ENCODE data around the gene GRK6.
A peak's percentile ranks its signal among the peaks of the same experiment; 100 is the strongest.

GRK6 gene

DNA sequence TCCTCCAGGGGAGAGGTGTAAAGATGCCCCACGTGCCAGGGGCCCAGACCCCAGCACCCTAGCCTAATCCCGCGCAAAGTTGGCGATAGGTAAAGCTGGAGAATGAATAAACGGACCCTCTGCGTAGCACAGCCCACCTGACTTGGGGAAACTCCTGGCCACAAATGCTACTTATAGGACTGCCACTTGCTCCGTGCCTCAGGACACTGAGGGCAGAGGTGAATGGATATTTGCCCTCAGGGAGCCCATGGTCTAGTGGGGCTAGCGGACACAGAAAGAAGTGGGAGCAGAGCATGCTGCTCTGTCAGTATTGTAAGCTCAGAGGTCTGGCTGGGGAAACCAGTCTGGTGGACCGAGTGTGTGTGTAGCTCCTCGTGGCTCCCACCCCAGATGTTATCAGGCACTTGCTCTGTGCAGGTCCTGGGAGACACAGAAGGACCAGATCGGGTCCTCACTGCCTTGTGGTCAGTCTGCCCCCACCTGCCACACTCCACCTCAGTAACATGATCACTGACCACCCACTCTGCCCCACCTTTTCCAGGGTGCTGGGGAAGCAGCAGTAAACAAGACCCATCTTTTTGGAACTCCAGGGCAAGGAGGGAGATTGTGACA, 841 bp downstream of the GRK6 start:
- no peak for DNase-seq

DNA sequence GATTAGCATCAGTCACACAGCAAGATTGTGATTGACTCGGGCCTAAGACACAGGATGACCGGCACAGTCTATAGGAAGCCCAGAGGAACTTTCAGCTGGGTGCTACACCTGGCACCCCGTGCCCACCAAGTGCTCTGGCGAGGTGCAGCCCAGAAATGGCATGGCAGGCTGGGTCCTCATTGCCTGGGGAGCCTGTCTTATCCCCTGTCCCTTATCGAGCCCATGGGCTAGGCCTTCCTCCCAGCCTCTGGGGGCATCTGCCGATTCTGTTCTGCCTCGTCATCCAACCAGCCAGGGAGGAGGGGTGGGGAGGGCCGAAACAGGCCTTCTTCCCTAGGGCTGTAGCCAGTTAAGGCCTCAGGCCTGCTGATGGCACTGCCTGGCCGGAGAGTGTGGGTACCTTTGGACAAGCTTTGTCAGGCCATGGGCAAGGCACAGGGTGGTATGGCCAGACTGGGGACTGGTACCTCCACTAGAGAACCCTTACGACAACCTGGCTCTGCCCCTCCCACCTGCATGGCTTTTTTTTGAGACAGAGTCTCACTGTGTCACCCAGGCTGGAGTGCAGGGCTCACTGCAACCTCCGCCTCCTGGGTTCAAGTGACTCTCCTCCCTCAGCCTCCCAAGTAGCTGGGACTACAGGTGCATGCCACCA, 1.6 kb downstream of the GRK6 start:
- DNase-seq = peak; percentile 34

DNA sequence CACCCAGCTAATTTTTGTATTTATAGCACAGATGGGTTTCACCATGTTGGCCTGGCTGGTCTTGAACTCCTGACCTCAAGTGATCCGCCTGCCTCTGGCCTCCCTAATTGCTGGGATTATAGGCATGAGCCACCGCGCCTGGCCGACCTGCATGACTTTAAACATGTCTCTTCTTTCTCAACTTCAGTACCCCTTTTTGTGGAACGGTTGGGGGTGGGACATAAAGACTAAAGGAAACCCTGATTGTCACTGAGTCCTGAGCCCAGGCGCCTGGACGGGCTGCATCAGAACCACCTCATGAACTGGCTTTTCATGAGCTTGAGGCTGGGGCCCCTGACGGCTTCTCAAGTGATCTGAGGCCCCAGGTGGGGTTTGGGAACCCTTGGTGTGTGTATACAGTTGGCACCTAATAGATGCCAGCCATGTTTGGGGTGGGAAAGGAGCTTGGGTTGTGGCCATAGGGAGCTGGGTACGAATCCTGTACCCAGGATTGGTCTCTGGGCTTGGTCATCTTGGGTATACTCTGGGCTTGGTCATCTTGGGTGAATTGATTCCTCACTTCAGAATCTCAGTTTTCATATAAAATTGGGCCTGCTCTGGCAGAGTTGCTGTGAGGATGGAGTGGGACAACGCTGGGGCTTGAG, 2.2 kb downstream of the GRK6 start:
- no peak for DNase-seq

DNA sequence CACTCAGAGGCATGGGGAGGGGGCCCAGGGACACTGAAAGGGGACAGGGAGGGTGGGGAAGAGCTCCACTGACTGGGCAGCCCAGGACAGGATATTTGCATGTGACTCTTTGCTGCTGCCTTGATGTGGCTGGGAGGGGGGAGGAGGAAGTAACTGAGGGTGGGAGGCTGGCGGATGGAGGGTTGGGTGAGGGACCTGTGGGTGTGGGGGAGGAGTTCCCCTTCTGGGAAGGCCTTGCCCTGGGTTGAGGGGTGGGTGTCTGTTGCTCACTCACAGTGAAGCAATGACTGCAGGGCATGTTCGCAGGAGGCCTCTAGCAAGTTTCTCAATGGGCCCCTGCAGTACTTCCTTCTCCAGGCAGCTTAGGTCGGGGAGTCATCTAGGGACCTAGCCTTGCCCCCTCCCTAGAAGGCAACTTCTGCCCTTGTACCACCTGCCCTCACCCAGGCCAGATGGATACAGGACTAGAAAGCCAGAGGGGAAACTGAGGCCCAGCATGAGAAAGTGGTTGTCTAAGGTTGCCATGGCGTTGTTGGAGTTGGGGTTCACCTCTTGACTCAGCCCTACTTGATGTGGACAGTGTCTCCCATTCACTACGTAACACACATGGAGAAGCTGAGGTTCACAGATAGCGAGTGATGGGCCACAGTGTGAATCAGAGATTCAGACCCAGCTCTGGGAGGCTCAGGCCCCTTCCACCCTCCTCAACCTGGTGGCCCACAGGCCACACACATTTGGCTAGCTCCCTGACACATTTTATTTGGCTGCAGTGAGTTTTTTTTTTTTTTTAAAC, 3.0 kb downstream of the GRK6 start:
- peak; percentile 87 for DNase-seq

DNA sequence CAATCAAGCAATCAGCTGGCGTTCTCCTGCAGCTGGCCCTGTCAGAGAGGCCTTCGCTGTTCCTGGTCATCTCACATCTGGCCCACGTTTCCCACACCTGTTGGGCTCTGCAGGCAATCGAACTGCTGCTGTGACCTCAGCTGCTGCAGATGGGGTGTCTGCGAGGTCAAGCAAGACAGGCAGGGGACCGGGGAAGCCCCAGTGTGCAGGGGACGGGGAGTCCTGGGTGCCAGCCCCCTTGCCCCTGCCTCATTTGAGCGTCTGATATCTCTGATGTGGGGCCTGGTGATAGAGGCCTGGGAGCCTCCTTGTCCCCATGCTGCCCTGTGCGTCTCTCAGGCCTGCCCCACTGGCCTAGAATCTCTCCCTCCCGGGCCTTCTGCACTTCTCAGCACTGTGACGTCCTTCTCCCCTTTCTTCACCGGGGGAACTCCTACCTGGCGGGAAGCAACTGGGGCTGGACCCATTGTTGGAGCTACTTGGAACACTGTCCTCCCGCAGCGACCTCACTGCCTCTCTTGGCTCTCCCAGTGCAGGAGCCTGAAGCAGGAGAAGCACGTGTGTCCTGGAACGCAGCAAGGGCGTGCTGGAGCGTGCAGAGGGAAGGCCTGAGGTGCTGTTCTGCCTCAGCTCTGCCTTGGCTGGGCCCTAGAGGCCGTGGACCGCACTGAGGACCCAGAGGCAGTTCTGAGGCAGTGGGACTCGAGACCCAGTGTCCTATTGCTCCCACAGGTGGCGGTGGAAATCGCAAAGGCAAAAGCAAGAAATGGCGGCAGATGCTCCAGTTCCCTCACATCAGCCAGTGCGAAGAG, 3.9 kb downstream of the GRK6 start:
- DNase-seq = no peak

DNA sequence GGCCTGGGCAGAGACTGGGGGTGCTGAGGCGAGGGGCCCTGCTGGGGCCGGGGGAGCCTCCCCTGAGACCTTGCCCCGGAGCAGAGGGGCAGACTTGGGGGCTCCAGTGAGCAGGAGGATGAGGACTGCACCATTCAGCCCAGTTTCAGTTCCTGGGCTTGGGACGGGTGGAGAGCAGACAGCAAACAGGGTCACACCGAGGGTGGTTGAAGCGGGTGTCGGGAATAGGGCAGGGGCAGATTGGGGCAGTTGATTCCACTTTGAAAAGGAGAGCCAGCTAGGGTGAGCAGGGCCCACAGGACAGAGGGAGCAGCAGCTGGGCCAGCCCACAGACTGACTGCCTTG, 4.5 kb downstream of the GRK6 start:
- DNase-seq = no peak

DNA sequence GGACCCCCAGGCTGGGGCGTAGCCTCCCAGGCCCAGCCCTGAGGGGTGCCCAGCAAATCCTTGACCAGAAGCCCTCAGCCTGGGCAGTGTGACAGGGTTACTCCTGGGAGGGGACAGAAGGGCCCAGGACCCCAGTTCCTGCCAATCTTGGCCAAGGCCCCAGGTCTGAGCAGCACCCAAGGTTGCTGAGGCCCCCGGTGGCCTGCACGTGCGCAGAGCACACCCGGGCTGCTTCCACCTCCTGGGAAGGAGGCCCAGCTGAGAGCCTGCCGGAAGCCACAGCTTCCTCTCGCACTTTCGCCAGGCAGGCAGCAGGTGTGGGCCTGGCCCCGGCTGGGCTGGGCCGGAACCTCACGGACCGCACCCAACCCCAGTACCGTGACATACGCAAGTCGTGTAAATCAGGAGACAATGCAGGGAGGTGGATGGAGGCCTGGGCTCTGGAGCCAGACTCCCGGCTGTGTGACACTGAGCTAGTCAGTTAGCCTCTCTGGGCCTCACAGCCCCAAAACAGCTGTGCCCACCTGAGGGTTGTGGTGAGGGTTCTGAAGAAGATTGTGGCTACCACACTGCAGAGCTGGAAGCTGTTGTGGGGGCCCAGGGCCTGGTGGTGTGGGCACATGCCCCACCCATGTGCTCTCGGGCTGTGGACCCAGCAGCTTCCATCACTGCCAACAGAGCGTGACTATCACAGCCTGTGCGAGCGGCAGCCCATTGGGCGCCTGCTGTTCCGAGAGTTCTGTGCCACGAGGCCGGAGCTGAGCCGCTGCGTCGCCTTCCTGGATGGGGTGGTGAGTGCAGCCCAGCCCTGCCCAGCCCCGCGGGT, 5.1 kb downstream of the GRK6 start:
- peak; percentile 58 for DNase-seq

DNA sequence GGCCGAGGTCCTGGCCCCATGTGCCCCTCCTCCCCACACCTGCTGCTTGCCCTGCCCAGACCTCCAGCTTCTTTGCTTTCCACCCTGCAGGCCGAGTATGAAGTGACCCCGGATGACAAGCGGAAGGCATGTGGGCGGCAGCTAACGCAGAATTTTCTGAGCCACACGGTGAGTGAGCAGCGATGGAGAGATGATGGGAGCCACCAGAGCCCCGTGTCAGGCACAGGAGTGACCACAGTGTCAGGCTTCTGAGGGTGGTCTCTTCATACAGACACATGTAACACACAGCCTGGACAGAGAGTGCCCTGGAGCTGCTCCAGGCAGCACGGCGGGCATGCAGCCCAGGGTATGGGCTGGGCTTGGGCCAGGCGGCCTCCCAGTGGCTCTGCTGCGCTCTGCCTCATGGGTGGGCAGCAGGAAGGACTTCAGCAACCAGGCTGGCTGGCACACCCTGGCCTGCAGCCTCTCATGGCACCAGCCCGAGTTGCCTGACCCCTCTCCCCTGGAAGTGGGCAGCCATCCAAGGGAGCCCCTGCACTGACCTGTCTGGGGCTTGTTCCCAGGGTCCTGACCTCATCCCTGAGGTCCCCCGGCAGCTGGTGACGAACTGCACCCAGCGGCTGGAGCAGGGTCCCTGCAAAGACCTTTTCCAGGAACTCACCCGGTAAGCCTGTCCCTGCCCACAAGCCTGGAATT, 5.8 kb downstream of the GRK6 start:
- DNase-seq = peak; percentile 54

DNA sequence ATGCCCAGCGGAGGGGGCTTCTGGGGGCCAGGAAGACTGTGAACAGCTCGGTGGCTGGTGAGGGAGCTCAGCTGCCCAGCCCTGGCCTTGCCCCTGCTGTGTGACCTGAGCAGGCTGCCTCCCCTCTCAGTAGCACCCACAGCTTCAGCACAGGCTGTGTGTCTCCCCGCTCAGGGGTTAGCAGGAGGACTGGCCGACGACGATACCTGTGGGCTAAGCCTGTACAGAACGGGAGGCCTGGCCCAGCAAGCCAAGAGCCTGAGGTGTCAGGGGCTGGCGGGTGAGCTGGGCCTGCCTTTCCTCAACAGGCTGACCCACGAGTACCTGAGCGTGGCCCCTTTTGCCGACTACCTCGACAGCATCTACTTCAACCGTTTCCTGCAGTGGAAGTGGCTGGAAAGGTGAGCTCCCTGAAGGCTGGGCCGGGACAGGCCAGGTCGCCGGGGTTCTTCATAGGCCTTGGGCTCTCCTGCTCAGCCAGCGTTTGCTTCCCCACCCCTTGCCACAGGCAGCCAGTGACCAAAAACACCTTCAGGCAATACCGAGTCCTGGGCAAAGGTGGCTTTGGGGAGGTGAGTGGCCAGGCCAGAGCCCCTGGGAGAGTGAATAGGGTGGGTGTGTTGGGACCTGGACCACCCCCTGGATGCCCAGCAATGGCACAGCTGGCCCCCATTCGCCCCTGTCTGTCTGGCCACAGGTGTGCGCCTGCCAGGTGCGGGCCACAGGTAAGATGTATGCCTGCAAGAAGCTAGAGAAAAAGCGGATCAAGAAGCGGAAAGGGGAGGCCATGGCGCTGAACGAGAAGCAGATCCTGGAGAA, 6.6 kb downstream of the GRK6 start:
- no peak for DNase-seq

DNA sequence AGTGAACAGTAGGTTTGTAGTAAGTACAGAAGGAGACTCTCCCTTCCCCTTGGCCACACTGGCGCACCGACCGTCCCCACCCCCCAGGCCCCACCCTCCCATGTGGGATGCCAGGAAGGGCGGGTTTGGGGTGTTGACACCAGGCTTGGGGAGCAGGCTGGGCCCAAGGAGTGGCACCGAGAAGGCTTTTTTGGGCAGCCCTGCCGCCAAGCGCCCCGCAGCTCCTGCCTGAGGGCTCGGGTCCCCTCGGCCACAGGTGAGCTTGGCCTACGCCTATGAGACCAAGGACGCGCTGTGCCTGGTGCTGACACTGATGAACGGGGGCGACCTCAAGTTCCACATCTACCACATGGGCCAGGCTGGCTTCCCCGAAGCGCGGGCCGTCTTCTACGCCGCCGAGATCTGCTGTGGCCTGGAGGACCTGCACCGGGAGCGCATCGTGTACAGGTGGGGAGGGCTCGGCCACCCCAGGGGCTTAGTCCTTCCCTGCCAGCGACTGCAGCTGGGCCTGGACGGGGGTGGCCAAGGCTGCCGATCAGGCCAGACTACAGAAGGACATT, 7.3 kb downstream of the GRK6 start:
- DNase-seq = no peak

DNA sequence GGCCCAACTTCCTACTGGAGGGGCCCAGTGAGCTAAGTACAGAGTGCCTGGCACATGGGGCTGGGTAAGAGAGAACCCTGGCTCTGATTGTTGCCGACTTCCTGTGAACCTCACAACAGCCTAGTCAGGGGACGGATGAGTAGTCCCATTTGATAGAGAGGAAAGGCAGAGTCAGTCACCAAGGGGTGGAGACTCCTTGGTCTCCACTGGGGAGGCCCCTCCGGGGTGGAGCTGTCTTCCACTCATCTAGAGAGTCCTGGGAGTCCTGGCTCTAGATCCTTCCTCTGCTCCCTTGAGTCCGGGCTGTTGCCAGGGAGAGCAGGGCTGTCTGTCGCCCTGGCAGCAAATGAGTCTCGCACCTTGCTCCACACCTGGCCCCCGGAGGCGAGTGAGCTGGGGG, 8.0 kb downstream of the GRK6 start:
- DNase-seq = peak; percentile 65

DNA sequence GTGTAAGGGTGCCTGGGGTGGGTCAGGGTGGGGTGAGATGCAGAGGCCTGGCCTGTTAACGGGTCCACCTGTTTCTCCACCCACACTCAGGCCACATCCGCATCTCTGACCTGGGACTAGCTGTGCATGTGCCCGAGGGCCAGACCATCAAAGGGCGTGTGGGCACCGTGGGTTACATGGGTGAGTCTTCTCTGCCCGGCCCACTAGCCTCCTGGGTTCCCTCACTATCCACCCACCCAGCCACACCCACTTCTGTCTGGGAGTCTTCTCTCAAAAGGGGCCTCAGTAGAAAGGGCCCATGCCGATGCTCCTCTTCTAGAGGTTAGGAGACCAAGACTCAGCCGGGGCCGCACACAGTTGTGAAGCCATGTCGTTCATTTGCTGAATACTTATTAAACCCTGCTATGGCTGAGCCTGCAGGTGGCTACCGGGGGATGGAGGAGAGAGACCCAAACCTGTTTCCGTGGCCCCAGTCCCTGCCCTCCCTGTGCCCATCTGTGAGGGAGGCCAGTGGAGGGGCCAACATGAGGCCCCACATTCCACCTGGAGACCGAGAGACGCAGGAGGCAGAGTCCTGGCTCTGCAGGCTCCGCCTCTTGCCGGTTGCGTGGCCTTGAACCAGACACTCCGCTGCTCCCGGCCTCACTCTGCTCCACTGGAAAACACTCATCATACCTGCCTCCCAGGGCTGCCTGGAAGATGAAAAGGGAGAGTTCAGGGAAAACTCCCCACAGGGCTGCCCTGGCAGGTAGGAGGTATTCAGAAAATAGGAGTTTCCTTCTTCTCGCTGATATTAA, 8.7 kb downstream of the GRK6 start:
- DNase-seq = no peak

DNA sequence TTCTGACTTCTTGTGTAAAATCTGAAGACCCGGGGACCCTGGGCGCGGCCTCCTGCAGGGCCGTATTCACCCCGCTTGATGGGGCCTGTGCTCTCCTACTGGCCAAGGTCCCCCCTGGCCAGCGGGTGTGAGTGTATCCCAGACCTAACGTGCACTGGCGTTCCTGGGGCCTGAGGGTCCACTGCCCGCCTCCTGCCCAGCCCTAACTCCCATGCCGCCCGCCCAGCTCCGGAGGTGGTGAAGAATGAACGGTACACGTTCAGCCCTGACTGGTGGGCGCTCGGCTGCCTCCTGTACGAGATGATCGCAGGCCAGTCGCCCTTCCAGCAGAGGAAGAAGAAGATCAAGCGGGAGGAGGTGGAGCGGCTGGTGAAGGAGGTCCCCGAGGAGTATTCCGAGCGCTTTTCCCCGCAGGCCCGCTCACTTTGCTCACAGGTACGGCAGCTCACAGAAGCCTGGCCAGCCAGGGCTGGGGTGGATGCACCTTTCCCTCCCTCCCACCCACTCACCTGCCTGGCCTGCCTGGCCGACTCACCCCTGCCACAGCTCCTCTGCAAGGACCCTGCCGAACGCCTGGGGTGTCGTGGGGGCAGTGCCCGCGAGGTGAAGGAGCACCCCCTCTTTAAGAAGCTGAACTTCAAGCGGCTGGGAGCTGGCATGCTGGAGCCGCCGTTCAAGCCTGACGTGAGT, 9.5 kb downstream of the GRK6 start:
- DNase-seq = no peak

DNA sequence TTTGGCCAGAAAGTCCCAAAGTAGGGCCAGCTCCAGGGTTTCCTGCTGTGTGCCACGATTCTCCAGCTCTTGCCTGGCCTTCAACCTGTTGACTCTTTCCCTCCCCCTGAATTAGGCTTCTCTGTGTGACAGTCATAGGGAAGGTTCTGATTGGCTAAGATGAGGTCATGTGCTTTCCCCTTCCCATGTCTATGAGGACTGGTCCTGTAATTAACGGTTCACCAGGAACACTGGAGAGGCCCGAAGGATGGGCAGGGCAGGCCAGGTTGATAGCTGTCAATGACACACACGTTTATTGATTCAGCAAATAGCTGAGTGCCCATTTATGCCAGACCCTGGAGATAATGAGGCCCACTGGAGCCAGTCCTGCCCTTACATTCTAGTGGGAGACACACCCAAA, 11.1 kb downstream of the GRK6 start:
- DNase-seq = no peak

DNA sequence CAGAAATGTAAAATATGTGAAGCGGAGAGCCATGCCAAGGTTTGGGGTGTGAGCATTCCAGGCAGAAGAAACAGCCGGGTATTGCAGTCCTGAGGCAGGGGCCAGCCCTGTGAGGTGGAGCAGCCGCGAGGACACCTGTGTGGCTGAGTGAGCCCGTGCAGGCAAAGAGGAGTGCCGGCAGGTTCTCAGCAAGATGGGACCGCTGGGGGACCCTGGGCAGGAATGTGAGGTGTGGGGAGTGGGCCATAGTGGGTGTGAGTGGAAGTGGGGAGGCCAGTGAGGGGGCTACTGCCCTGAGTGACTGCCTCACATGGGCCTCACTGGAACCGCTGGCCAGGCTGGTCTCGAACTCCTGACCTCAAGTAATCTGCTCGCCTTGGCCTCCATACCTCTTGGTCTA, 12.0 kb downstream of the GRK6 start:
- no peak for DNase-seq

DNA sequence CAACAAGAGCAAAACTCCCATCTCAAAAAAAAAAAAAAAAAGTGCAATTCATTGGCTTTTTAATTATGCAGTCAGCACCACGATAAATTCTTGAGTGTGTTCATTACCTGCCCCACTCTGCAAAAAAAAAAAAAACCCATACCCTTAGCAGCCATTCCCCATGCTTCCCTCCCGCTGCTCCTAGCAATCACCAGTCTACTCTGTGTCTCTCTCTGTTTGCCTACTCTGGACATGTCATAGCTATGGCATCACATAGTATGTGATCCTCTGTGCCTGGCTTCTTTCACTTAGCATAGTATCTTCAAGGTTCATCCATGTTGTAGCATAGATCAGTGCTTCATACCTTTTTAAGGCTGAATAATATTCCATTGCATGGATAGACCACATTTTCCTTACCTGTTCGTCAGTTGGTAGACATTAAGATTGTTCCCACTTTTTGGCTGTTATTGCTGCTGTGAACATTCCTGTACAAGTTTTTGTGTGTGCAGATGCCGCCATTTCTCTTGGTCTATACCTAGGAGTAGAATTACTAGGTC, 13.1 kb downstream of the GRK6 start:
- no peak for DNase-seq

DNA sequence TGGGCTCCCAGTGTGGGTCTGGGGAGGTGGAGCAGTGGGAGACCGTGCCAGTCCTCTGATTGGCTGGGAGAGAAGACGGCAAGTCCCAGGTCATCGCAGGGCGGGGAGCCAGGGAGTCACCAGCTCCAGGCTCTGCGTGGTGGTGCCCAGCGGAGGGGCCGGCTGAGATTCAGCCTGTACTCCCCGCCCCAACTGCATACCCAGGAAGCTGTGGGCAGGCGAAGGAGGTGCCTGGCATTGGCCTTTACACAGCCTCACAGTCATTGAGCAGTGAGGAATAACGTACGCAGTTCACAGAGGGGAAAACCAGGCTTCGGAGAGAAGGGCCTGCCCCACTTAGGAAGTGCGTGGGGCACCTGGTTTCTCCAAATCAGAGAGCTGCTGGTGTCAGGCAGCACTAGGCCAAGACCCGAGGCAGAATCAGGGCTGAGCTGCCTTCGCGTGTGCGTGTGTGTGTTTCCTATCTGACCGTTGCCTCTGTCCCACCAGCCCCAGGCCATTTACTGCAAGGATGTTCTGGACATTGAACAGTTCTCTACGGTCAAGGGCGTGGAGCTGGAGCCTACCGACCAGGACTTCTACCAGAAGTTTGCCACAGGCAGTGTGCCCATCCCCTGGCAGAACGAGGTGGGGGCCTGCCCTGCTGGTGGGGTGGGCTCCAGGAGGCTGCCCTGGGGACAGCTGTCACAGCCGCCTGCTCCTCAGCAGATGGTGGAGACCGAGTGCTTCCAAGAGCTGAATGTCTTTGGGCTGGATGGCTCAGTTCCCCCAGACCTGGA, 13.9 kb downstream of the GRK6 start:
- peak; percentile 43 for DNase-seq
